ENCODE measurements around the gene PANK4.

DNA sequence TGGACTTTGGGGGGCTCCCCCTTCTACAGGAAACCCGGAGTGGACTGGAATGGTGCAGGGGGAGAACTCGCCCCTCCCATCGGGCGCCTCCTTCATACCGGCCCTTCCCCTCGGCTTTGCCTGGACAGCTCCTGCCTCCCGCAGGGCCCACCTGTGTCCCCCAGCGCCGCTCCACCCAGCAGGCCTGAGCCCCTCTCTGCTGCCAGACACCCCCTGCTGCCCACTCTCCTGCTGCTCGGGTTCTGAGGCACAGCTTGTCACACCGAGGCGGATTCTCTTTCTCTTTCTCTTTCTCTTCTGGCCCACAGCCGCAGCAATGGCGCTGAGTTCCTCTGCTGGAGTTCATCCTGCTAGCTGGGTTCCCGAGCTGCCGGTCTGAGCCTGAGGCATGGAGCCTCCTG is 29.9 kb upstream of the PANK4 start, which contains the start of gene TNFRSF14:
- TF ChIP-seq CTCF (IDR thresholded peaks at IDR 0.05) = peak in 2 of 6 experiments; percentile 14 to 18
- peak in 1 of 2 donors; percentile 23 for TF ChIP-seq POLR2A (IDR thresholded peaks at IDR 0.05)
